NB4 (cell line): ENCODE data around the gene ADCY3.

Experiments used
- POLR2A ChIP-seq: IDR thresholded peaks from 2 replicates; pipeline ENCODE4 v1.6.1; 2011; ENCODE audit warnings: mild to moderate bottlenecking; ENCODE audit not compliant: insufficient read length; ENCODE audit errors: extremely low read depth
- TF ChIP-seq, protein P1 (sequence below): IDR thresholded peaks from one replicate; pipeline ENCODE4 v1.5.1; 2012; ENCODE audit warnings: low read depth, low read length
- TF ChIP-seq, protein P2 (sequence below): IDR thresholded peaks from 2 replicates; pipeline ENCODE4 v1.6.1; 2011; ENCODE audit warnings: low read depth, low read length

DNA sequence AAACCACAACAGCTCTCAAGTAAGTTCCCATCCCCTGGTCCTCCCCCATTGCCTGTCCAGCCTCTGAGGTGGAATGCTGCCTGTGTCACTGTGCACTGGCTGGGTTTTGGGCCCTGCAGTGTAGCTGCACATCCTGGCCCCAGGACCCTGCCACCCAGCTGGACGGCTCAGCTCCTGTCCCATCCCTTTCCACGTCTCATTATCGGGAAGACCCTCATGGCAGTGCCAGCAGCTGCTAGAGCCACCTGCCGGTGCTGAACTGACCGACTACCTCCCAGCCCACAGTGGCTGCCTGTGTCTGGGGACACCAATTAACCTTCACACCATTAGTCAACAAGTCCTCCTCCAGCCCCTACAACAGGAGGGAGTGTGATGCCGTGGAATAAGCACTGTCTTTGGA lies 31.9 kb downstream of the ADCY3 start:
- TF ChIP-seq, protein P1, sequence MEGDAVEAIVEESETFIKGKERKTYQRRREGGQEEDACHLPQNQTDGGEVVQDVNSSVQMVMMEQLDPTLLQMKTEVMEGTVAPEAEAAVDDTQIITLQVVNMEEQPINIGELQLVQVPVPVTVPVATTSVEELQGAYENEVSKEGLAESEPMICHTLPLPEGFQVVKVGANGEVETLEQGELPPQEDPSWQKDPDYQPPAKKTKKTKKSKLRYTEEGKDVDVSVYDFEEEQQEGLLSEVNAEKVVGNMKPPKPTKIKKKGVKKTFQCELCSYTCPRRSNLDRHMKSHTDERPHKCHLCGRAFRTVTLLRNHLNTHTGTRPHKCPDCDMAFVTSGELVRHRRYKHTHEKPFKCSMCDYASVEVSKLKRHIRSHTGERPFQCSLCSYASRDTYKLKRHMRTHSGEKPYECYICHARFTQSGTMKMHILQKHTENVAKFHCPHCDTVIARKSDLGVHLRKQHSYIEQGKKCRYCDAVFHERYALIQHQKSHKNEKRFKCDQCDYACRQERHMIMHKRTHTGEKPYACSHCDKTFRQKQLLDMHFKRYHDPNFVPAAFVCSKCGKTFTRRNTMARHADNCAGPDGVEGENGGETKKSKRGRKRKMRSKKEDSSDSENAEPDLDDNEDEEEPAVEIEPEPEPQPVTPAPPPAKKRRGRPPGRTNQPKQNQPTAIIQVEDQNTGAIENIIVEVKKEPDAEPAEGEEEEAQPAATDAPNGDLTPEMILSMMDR, result no peak
- TF ChIP-seq, protein P2, sequence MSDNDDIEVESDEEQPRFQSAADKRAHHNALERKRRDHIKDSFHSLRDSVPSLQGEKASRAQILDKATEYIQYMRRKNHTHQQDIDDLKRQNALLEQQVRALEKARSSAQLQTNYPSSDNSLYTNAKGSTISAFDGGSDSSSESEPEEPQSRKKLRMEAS, result no peak
- no peak for TF ChIP-seq POLR2A
